Neural crest cell (in vitro differentiated cells): Measurements from ENCODE around the gene RANBP9. TPM values are rescaled to one million over a fixed set of nuclear protein-coding genes. Genes with fewer than 3 reads are reported as not detected.

Source experiments
- DNase-seq: peaks from one replicate; pipeline ENCODE4 v3.0.0; 2021; ENCODE audit warnings: low read depth, mixed read lengths, low spot score
- H3K27ac Mint-ChIP-seq: one replicate; pipeline ENCODE4 v1.8.0; 2021; ENCODE audit warnings: mild to moderate bottlenecking, mixed read lengths; ENCODE audit not compliant: unreplicated experiment
- H3K27me3 Mint-ChIP-seq: 2 replicates; pipeline ENCODE4 v1.8.0; 2021; ENCODE audit warnings: low read depth, mild to moderate bottlenecking, mixed read lengths
- H3K36me3 Mint-ChIP-seq: 2 replicates; pipeline ENCODE4 v1.8.0; 2021; ENCODE audit warnings: low read depth, mild to moderate bottlenecking, mixed read lengths
- H3K4me1 Mint-ChIP-seq: 2 replicates; pipeline ENCODE4 v1.8.0; 2021; ENCODE audit warnings: mixed read lengths
- H3K4me3 Mint-ChIP-seq: one replicate; pipeline ENCODE4 v1.8.0; 2021; ENCODE audit warnings: mild to moderate bottlenecking, mixed read lengths
- H3K9me3 Mint-ChIP-seq: 2 replicates; pipeline ENCODE4 v1.8.0; 2021; ENCODE audit warnings: mixed read lengths
- total RNA-seq: library from RNA; stranded (reverse); gene quantifications from 2 replicates; pipeline ENCODE4 v1.2.1, GENCODE V29; 2021
- TF ChIP-seq, protein P1 (sequence below): fragments of 200-600 bp; sonication (generic); conservative IDR thresholded peaks from 2 replicates; pipeline ENCODE4 v1.5.0; 2021; ENCODE audit warnings: antibody characterized with exemption, mild to moderate bottlenecking

Gene RANBP9
- total RNA-seq, 1 donor from 2014 or later, result 41.2 TPM

DNA sequence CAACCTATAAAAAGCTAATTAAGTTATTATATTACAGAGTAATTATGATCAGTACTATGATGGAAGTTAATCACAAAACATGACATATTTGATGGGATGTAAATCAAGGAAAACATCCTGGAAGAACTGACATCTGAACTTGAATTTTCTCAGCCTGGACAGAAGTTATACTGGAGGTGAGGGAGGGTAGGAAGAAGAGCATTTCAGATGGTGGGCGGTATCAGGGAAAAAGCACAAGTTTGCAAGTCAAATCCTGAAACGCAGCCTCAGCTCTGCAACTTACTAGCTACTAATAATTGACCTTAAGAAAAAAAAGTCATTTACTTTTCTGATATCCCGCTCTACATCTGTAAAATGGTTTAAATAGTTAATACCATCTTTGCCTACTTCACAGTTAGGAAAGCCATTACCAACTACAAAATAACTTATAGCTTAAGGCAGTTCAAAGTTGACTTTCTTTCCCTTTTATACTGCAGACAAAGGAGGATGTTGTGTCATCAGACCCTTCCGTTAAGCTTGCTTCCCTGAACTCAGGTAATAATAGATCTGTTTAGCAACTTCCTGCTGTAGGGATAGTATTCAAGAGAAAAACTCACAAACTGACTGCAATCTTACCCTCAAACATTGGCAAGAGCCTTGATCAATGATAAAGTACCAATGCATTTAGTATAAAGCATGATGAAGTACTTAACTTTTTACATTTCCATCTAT lies 75.5 kb downstream of the RANBP9 start:
- no peak overlapping the region for H3K27ac Mint-ChIP-seq
- TF ChIP-seq, protein P1, sequence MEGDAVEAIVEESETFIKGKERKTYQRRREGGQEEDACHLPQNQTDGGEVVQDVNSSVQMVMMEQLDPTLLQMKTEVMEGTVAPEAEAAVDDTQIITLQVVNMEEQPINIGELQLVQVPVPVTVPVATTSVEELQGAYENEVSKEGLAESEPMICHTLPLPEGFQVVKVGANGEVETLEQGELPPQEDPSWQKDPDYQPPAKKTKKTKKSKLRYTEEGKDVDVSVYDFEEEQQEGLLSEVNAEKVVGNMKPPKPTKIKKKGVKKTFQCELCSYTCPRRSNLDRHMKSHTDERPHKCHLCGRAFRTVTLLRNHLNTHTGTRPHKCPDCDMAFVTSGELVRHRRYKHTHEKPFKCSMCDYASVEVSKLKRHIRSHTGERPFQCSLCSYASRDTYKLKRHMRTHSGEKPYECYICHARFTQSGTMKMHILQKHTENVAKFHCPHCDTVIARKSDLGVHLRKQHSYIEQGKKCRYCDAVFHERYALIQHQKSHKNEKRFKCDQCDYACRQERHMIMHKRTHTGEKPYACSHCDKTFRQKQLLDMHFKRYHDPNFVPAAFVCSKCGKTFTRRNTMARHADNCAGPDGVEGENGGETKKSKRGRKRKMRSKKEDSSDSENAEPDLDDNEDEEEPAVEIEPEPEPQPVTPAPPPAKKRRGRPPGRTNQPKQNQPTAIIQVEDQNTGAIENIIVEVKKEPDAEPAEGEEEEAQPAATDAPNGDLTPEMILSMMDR, result no peak
- no peak overlapping the region for H3K4me3 Mint-ChIP-seq
- H3K27me3 Mint-ChIP-seq, result no peaks in the 10 kb centered on the region
- H3K36me3 Mint-ChIP-seq, result peaks cover 19% of the 10 kb centered on the region
- no peaks in the 10 kb centered on the region for H3K9me3 Mint-ChIP-seq
- peaks cover 13% of the 10 kb centered on the region for H3K4me1 Mint-ChIP-seq
- DNase-seq, result no peak

DNA sequence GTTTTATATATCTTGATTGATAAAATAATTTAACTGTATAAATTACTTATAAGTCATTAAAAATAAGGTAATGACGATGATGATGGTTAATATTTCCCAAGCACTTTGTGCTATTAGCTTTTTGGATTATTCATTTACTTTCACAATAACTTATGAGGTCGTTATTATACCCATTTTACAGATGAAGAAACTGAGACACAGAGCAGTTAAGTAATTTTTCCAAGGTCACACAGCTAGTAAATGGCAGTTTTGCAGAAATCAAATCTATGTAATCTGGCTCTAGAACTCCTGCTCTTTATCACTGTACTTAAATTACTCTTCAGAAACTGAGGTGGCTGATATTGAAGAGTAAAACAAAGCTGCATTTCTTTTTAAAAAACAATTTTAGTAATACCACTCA lies 78.3 kb downstream of the RANBP9 start:
- H3K36me3 Mint-ChIP-seq, result peaks cover 19% of the 10 kb centered on the region
- H3K27me3 Mint-ChIP-seq, result no peaks in the 10 kb centered on the region
- no peak overlapping the region for H3K27ac Mint-ChIP-seq
- peaks cover 26% of the 10 kb centered on the region for H3K4me1 Mint-ChIP-seq
- no peak for DNase-seq
- TF ChIP-seq, protein P1, result no peak
- no peaks in the 10 kb centered on the region for H3K9me3 Mint-ChIP-seq
- no peak overlapping the region for H3K4me3 Mint-ChIP-seq

DNA sequence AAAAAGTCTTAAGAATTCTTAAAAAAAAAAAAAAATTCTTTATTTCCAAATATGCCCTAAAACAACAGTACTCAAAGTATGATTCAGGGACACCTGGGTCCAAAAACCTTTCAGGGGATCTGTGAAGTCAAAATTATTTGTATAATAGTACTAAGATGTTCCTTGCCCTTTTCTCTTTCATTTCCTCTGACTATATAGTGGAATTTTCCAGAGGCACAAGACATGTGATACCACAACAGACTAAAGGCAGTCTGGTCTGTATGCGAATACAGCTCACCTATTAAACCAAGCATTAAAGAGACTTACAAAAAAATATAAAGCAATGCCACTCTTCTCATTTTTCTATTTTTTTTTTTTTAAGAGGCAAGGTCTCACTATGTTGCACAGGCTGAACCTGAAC lies 81.1 kb downstream of the RANBP9 start:
- Mint-ChIP-seq H3K36me3 (peaks cover 13% of the 10 kb centered on the region), H3K4me3 (no peak overlapping the region), H3K4me1 (peaks cover 12% of the 10 kb centered on the region), H3K27ac (no peak overlapping the region), H3K27me3 (no peaks in the 10 kb centered on the region), H3K9me3 (no peaks in the 10 kb centered on the region)
- TF ChIP-seq, protein P1, result no peak
- no peak for DNase-seq

DNA sequence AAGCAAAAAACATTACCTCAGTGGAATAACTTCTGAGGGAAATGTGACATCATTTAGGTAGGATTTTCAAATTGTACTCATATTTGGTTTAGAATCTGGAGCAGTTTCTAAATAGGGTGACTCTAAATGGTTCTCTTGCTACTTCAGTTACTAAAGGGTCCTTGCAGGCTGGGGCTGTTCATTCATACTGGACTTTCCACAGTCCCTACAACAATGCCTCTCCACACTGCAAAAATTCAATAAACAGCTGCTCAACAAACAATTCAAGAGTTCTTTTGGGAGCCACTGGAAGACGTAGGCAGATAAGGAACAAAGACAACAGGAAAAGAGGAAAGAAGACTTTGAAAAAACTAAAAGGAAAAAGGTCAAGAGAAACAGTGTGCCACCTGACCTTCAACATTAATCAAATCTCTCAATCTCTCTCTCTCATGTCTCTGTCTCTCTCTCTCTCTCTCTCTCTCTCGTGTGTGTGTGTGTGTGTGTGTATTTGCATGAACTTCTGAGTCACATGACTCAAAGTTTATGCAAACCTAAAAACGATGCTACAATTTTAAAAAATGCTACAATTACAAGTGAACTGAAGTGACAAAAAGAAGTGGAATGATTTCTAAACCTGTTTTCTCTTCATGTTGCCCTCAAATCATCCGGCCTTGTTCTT lies 82.0 kb downstream of the RANBP9 start:
- TF ChIP-seq, protein P1, result no peak
- H3K27me3 Mint-ChIP-seq, result no peaks in the 10 kb centered on the region
- no peaks in the 10 kb centered on the region for H3K9me3 Mint-ChIP-seq
- no peak for DNase-seq
- peak overlapping the region; percentile 93 for H3K27ac Mint-ChIP-seq
- peaks cover 12% of the 10 kb centered on the region for H3K4me1 Mint-ChIP-seq
- H3K36me3 Mint-ChIP-seq, result peaks cover 13% of the 10 kb centered on the region
- H3K4me3 Mint-ChIP-seq, result no peak overlapping the region

DNA sequence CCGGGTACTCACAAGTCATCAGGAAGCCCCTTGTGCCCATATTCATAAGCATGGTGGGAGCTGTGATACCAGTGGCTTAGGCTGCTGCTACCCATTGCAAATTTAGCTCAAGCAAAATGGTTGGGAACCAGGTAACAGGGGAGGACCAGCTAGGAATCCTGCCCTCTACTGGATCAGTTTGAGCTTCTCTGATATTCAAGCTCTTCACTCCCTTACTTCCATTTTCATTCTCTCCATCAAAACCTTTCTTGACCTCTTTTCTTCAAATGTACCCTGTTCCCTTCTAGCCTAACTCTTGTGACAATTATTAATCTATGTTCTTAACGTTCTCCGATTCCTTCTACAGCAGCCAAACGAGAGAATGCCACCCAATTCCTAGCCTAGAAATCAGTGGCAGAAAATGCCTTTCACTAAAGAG lies 86.8 kb downstream of the RANBP9 start:
- H3K36me3 Mint-ChIP-seq, result peaks cover 9% of the 10 kb centered on the region
- H3K27me3 Mint-ChIP-seq, result no peaks in the 10 kb centered on the region
- no peak overlapping the region for H3K27ac Mint-ChIP-seq
- no peaks in the 10 kb centered on the region for H3K9me3 Mint-ChIP-seq
- DNase-seq, result no peak
- H3K4me3 Mint-ChIP-seq, result no peak overlapping the region
- TF ChIP-seq, protein P1, result peak; percentile 66
- H3K4me1 Mint-ChIP-seq, result peaks cover 9% of the 10 kb centered on the region
